ENCODE measurements around the gene FAM151A. TPM values are rescaled to one million over a fixed set of nuclear protein-coding genes. Genes with fewer than 3 reads are reported as not detected.

Gene FAM151A
- total RNA-seq, 1 donor from 2014 or later = not detected

DNA sequence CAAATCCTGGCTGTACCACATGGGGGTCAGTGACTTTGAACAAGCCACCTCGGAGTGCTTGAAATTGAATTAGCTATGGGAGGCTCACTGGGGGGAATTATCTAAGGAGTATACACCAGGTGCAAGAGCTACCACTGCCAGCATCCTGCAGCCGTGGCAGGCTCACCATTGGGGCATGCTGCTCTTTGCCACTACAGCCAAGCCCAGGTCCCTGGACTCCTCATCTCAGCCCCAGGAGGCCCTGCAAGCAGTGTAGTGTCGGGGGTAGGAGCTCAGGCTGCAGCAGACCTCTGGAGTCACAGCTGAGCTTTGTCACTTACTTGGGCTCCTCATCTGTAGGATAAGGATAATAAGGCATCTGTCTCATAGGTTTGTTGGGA, 40.0 kb downstream of the FAM151A start:
- DNase-seq (ENCODE audit: low spot score in 2 of 2) (no peak), FAIRE-seq (no peak)

- FAIRE-seq (no peak), DNase-seq (ENCODE audit: low spot score in 2 of 2) (no peak)
These were observed 40.6 kb downstream of the FAM151A start for GRCh38 chr1:54582566-54583306.

- FAIRE-seq = no peak
- peak; percentile 45 to 75 for DNase-seq (ENCODE audit: low spot score in 2 of 2)
These were observed 41.7 kb downstream of the FAM151A start for GRCh38 chr1:54581621-54582035.

GRCh38 chr1:54580856-54581550, 42.3 kb downstream of the FAM151A start:
- DNase-seq (ENCODE audit: low spot score in 2 of 2) (no peak), FAIRE-seq (no peak)

GRCh38 chr1:54579337-54579781, 44.0 kb downstream of the FAM151A start:
- FAIRE-seq = no peak
- no peak for DNase-seq (ENCODE audit: low spot score in 2 of 2)

DNA sequence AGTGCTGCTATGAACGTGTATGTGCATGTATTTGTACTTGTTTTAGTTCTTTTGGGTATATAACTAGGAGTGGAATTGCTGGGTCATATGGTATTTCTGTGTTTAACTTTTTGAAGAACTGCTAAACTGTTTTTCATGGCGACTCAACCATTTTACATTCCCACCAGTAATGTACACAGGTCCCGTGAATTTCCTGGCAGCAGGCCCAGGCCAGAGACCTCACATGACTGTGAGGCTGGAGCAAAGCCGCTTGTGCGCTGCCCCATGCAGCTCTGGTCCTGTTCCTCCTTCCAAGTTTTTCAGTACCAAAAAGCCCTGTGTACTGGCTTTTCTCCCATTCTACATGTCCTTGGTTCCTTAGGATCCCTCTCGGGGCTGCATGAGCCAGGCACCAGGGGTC, 45.7 kb downstream of the FAM151A start:
- DNase-seq (ENCODE audit: low spot score in 2 of 2) (no peak), FAIRE-seq (no peak)

- no peak for FAIRE-seq
These were observed 47.6 kb downstream of the FAM151A start for GRCh38 chr1:54575605-54576290.

DNA sequence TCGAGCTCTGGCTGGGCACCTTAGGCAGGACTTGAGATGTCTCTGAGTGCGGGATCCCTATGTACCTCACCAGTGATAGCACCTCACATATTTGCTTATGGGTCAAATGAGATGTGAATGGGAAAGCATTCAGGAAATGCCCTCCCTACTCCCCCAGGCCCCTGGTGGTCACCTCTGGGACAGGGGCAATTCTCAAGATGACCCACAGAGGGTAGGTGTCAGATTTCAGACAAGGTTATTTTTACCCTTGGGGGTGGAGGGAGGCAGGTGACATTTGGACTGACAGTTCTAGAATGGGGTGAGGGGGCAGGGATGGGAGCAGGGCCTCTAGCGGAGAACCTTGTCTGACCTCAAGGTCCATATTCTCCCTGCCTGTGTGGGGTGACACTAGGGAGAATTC, 48.2 kb downstream of the FAM151A start:
- FAIRE-seq (no peak), DNase-seq (ENCODE audit: low spot score in 2 of 2) (no peak)

More at GRCh38 chr1:54575605-54576290, 47.6 kb downstream of the FAM151A start:
- no peak for DNase-seq (ENCODE audit: low spot score in 2 of 2)

DNA sequence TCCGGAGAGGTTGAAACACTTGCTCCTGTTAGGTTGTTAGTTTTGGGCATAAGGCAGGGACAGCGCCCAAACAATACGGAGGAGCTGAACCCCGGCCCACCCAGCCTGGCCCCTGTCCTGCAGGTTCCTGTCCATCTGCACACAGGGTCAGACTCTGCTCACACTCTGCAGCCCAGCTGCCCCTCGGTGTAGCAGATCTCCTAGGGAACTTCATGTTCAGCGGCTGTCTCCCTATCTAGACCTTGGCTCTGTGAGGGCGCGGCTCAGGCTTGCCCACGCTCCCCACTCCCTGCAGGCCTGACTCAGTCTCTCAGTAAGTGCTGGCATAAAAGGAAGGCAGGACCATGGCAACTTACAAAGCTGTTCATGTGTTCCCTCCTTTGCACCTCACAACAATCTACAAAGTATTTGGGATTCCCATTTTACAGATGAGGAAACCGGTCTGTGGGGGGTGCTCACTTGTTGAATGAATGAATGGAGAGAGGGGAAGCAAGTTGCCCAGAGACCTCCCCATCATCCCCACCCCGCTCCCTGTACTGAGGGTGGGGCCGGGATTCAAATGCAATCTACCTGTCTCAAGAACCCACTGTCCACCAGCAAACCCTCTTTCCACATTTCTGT, 49.1 kb downstream of the FAM151A start:
- DNase-seq (ENCODE audit: low spot score in 2 of 2) (no peak), FAIRE-seq (no peak)

GRCh38 chr1:54572542-54572850, 50.8 kb downstream of the FAM151A start:
- DNase-seq (ENCODE audit: low spot score in 2 of 2) (no peak), FAIRE-seq (no peak)

DNA sequence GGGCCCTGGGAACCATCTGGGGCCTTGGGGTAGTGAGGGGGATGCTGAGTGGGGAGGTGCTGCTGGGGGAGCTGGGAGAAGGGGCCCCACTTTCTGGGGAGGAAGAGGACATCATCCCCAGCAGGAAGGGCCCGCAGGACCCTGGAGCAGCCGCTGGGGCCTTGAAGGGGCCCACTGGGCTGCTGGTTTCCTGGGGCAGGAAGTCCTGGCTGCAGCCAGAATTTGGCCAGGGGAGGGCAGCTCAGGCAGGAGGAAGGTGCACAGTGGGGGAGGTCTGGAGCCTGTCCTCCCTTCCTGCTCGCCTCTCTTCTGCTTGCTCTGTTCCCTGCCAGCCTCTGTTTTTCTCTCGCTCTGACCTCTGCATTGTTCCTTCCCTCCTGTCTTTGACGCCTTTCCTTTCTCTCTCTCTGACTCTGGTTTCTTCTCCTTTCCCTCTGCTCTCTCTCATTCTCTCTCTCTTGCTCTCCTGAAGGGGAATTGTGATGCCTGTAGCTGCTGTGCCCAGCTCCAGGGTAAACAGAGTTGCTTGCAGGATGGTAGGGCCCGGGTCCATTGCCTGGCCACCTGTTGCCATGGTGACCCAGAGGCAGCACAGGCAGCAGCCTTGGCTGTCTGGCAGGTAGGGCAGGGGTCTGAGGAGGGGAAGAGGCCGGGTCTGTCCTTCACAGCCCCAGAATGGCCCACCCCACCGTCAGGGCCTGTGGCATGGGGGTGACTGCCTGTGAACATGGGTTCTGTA, 51.4 kb downstream of the FAM151A start:
- FAIRE-seq = no peak

DNA sequence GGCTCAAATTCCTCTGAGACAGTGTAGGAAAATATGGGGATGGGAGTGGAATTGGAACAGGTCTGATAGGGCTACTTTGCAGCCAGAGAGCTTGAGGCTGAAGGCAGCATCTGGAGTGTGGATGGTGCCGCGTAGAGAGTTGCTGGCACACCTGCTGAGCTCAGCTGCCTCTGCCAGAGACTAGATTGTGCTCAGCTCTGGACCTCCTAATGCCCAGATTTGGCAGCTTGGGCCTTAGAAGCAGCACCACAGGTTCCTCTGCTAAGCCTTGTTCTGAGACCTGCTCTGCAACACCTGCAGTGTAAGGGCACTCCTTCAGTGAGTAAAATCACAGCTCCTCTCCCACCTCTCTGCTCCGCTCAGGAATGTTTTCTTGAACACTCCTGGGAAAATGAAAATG, 52.0 kb downstream of the FAM151A start:
- DNase-seq (ENCODE audit: low spot score in 2 of 2) (no peak), FAIRE-seq (no peak)

More for the DNA sequence above, 51.4 kb downstream of the FAM151A start:
- DNase-seq (ENCODE audit: low spot score in 2 of 2) = no peak

DNA sequence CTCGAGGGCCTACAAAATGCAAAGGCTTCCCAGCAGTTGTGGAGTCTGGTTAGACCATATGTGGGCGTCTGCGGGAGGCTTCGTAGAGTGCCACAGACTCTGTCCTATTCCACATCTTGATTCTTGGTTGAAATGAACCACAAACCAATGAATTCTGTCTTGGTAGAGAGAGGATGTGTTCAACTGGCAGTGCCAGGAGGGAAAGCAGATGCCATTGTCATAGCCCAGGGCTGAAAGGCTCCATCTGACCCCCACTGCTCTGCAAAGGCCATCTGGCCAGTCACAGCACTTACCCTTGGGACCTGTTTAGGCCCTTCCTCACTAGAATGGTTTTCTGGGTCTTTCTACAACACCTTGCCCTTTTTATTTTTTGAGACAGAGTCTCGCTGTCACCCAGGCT, 53.2 kb downstream of the FAM151A start:
- DNase-seq (ENCODE audit: low spot score in 2 of 2) (no peak), FAIRE-seq (no peak)

GRCh38 chr1:54569339-54569738, 54.0 kb downstream of the FAM151A start:
- no peak for FAIRE-seq
- no peak for DNase-seq (ENCODE audit: low spot score in 2 of 2)

GRCh38 chr1:54567961-54568360, 55.4 kb downstream of the FAM151A start:
- DNase-seq (ENCODE audit: low spot score in 2 of 2) (no peak), FAIRE-seq (no peak)

- FAIRE-seq (no peak), DNase-seq (ENCODE audit: low spot score in 2 of 2) (no peak)
These were observed 56.7 kb downstream of the FAM151A start for GRCh38 chr1:54566438-54567141.

- DNase-seq (ENCODE audit: low spot score in 2 of 2) = no peak
- FAIRE-seq = no peak
These were observed 58.2 kb downstream of the FAM151A start for GRCh38 chr1:54565113-54565501.

DNA sequence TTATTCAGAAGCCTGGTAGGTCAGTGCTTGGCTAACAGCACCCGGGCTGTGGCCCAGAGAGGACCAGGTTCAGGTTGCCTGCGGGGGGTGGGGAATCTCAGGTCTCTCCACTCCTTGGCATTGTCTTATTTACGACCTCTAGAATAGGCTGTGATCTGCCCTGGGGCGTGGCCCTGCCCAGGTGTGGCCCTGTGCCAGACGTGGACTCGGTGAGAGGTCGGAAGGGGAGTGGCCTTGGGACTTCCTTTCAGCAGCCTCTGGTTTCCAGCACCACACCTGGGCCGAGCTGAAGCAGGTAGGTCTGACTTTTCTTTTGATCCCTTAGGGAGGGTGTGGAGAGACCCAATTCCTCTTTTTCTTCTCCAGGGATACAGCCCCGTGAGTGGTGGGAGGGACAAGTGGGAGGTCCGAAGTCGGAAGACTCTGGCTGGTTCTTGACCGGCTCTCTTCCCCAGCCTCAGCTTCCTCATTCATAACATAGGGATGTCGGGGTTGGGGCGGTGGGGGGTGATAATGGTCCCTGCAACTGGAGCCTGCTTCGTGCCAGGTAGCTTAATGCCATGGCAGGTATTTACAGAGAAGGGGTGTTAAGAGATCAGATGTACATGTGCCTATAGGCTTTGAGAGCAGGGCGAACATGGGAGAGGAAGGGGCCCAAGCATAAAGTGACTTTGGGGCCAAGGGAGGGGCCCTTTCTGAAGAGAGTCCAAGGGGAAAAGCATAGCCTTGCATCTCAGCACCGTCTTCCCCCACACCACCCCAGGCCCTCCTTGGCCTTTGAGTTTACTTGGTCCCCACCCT, 58.8 kb downstream of the FAM151A start:
- no peak for DNase-seq (ENCODE audit: low spot score in 2 of 2)

GRCh38 chr1:54559771-54560231, 63.5 kb downstream of the FAM151A start:
- FAIRE-seq (no peak), DNase-seq (ENCODE audit: low spot score in 2 of 2) (no peak)

More for the DNA sequence above, 58.8 kb downstream of the FAM151A start:
- no peak for FAIRE-seq
